GM18951 (cell line): ENCODE measurements around the gene EEF1G.
A peak's percentile ranks its signal among the peaks of the same experiment; 100 is the strongest.
"Not testable (repeated sequence)": the region's sequence is repeated elsewhere in the genome, so short reads cannot be mapped to it uniquely, and the experiment has no call there.

ENCODE experiments used
- POLR2A ChIP-seq: IDR thresholded peaks from 4 replicates; pipeline ENCODE4 v1.6.1; 2011; ENCODE audit warnings: mild to moderate bottlenecking; ENCODE audit not compliant: insufficient read length, insufficient read depth; ENCODE audit errors: extremely low read depth
- in situ Hi-C: fragments of 300-500 bp; cut with MboI; formaldehyde crosslinking; loops from one replicate; pipeline ENCODE4 v1.12.0; 2022; ENCODE audit warnings: low sequenced_read_pairs, mixed read lengths, inconsistent platforms; ENCODE audit not compliant: unreplicated experiment

EEF1G gene

GRCh38 chr11:62573592-62574362 is at the start of gene EEF1G:
EEF1G (minus strand) TSS chr11:62573891; CDS start chr11:62573842, 49 bp downstream.
- peak; percentile 94 for TF ChIP-seq POLR2A
- in situ Hi-C loops, result no loop called here

- in situ Hi-C loops, result no loop called here
- TF ChIP-seq POLR2A, result no peak
Observed at GRCh38 chr11:62622476-62623089, 48.9 kb upstream of the EEF1G start.

DNA sequence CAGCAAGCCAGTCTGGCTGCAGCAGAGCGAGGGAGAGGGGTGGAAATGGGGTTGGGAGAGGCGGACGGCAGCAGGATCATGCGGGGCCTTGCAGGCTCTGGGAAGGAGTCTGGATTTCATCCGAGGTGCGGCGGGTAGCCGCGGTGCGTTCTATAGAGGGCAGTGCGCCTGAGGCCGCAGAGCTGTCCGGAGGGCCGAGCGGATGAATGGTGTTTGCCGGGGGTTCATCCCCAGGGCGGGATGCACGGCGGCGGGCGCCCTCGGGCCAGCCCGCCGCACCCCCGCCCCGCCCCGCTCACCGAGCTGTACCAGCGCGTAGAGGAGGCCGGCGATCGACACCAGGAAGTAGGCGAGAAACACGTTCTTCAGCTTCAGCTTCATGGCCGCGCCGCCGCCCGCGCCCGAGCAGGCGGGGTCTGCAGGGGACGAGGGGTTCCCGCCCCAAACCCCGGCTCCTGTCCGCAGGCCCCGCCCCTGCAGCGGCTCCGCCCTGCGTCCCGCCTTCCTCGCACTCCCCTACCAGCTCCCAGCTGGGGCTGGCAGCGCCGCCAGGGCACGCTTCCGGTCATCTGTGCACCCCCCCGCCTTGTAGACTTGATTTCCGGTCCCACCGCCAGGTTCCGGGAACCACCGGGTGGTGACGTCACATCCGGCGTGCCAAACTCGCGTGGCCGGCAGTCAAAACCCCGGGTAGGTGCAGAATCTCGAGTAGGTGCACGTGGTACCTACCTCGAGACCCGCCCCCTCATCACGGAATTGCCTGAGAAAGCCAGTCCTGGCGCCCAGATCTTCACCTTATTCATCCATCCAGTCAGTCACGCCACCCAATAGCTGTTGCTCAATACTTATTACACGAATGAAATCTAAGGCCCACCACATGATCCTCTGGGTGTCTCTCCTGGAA is 48.1 kb upstream of the EEF1G start, which contains the start of gene B3GAT3:
Gene B3GAT3, minus strand, starts transcription at position 420 of the 904 bp plus-strand sequence. Its CDS starts 39 bp downstream, at position 381.
- TF ChIP-seq POLR2A, result peak; percentile 93
- in situ Hi-C loops, result no loop called here

DNA sequence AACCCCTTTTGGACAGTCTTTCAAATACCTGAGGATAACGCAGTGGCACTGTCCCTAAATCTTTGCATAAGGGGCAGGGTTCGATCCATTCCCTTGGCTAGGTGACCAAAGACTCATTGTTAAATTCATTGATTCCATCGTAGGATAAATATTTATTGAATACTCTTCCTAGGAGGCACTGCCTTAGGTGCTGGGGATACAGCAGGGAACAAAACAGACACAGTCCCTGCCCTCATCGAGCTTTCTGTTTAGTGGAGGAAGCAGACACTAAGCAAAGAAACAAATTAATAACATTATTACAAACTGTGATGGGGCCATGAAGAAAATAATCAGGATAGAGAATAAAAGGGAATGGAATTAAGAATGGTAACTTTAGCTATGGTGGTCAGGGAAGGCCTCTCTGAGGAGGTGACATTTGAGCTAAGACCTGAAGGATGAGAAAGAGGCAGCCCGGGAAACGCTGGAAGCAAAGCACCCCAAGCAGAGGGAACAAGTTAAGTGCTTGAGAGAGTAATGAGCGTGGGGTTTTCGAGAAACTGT is 47.4 kb upstream of the EEF1G start:
- TF ChIP-seq POLR2A, result no peak
- in situ Hi-C loops, result no loop called here

DNA sequence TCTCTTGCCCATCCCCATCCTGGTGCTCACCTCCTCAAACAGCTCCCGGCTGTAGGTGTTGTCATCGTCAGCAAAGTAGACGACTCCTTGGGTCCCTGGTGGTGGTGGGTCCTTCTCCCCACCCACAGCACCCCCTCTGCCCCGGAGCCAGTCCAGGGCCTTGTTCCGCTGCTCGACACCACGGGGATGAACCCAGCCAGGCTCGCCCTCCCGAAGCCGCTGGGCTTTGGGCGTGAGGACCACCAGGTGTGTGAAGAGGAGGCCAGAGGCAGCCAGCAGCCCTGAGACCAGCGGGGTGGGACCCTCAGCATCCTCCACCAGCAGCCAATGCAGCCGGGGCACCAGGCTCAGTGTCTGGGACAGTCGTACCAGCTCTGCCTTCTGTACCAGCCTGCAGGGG is 43.3 kb upstream of the EEF1G start:
- in situ Hi-C loops, result not testable (repeated sequence)

GRCh38 chr11:62615521-62615920 is 41.8 kb upstream of the EEF1G start:
- TF ChIP-seq POLR2A, result no peak
- in situ Hi-C loops, result no loop called here

DNA sequence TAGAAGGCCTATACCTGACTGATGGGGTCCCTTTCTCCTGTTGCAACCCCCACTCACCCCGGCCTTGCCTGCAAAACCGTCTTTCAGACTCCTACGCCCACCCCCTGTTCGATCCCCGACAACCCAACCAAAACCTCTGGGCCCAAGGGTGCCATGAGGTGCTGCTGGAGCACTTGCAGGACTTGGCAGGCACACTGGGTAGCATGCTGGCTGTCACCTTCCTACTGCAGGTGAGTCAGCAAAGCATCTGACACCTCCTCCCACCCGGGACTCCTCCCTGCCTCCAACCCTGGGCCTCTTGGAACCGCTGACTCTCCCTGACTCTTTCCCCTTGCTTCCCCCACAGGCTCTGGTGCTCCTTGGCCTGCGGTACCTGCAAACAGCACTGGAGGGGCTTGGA is 40.6 kb upstream of the EEF1G start:
- in situ Hi-C loops, result no loop called here
- TF ChIP-seq POLR2A, result no peak

DNA sequence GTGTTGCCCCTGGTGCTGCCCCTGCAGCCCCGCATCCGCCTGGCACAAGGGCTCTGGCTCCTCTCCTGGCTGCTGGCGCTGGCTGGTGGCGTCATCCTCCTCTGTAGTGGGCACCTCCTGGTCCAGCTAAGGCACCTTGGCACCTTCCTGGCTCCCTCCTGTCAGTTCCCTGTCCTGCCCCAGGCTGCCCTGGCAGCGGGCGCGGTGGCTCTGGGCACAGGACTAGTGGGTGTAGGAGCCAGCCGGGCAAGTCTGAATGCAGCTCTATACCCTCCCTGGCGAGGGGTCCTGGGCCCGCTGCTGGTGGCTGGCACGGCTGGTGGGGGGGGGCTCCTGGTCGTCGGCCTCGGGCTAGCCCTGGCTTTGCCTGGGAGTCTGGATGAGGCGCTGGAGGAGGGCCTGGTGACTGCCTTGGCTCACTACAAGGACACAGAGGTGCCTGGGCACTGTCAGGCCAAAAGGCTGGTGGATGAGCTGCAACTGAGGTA is 39.6 kb upstream of the EEF1G start:
- TF ChIP-seq POLR2A, result no peak
- in situ Hi-C loops, result no loop called here

GRCh38 chr11:62612366-62613290 is 38.9 kb upstream of the EEF1G start, which contains the start of the genes EML3 and ROM1:
EML3 (minus strand) TSS chr11:62612775; CDS start chr11:62612457, 318 bp downstream.
ROM1 (plus strand) TSS chr11:62613257; CDS start chr11:62613282, 25 bp downstream.
- TF ChIP-seq POLR2A, result peak; percentile 53
- in situ Hi-C loops, result no loop called here

DNA sequence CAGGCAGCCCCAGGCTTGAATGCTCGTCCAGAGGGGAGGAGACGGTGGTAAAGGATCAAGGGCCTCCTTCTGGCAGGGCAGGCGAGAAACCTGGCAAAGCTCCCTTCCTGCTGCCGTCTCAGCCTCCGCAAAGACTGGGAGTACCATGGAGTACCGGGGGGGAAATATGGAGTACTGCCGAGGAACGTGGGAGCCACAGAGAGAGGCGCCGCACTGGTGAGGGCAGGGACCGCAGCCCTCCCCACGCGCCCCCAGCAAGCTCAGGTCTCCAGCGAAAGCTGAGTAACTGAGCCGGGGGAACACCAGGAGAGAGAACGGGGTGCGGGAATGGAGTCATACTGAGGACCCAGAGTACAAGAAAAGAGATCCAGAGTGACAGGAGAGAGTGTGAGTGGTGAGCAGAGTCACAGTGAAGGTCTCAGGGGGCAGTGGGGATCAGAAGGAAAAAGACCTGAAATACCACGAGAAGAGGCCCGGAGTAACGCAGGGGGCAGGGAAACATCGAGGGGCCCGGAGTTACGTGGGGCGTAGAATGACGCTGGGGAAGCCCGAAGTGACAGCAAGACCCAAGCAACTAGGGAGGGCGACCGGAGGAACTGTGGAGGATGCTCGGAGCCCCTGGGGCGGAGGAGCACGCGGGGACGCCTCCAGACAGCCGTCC is 38.1 kb upstream of the EEF1G start:
- TF ChIP-seq POLR2A, result no peak

GRCh38 chr11:62610814-62611704 is 37.4 kb upstream of the EEF1G start:
- in situ Hi-C loops, result no loop called here
- no peak for TF ChIP-seq POLR2A

More for the DNA sequence above, 38.1 kb upstream of the EEF1G start:
- in situ Hi-C loops, result no loop called here

DNA sequence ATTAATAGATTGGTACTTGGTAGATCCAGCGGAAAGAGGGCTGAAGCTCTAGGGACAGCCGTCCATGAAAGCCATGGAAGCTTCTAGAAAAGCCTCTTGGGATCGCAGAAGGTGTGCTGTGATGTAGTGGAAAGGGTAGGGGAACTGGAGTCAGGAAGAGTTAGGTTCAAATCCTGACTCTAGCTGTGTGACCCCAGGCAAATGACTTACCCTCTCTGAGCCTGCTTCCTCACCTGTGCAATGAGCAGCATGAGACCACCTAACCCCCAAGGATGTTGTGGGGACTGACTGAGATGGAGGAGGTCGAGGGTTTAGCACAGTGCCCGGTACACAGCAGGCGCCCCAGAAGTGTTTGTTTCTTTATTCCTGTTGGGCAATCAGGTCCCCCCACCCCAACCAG is 36.7 kb upstream of the EEF1G start:
- in situ Hi-C loops, result no loop called here
- TF ChIP-seq POLR2A, result no peak
